ENCODE measurements around the gene CPNE5. TPM values are rescaled to one million over a fixed set of nuclear protein-coding genes. Genes with fewer than 3 reads are reported as not detected.

CPNE5 gene
- total and polyA plus RNA-seq, 9 of the 15 experiments (the other 6 are each of a cell fraction or from before 2014, with no cell fraction given) = 0.14 to 1.0 (median 0.46) TPM; not detected in 2

GRCh38 chr6:36701401-36701991 lies 137.7 kb downstream of the CPNE5 start (continued):
- TF ChIP-seq SMARCB1 (IDR thresholded peaks at IDR 0.05; ENCODE audit: insufficient read length, low read depth) (no peak), SMARCA5 (IDR thresholded peaks at IDR 0.05) (peak; percentile 87; the same call in 1 of the 2 replicates), FOXP1 (CRISPR knock-in tag; IDR thresholded peaks at IDR 0.05) (0 out of 2 replicates have a peak, but pooled peaks have one; percentile 48), KDM1A (IDR thresholded peaks at IDR 0.05) (peak; percentile 10 to 29; a peak in 1 of 4 replicates), RAD21 (CRISPR knock-in tag; conservative IDR thresholded peaks at IDR 0.05 in 1 of 2, IDR thresholded peaks at IDR 0.05 in 1 of 2) (peak; percentile 33 to 78)

- in situ Hi-C loops (cut with MboI) = no loop called here
- no peak for DNase-seq (ENCODE audit: extremely low read depth in 1 of 4, low spot score in 3 of 4)
- Histone ChIP-seq H3K27ac (ENCODE audit: extremely low read depth, low read depth, low read length) (no peak overlapping the region), H3K4me3 (no peak overlapping the region), H3K79me2 (ENCODE audit: control insufficient read depth, insufficient read depth, low read length) (no peaks in the 10 kb centered on the region), H4K20me1 (replicated peaks; ENCODE audit: control insufficient read depth, insufficient read depth, low read length) (peaks cover 6% of the 10 kb centered on the region; the same call in 1 of the 2 replicates), H3K9ac (ENCODE audit: insufficient read depth in 1 of 2, low read depth in 2 of 2, low read length in 2 of 2) (no peak overlapping the region), H3K4me1 (replicated peaks in 1 of 2; ENCODE audit: control insufficient read depth in 2 of 2, insufficient read depth in 2 of 2, low read length in 2 of 2) (peaks cover 0 to 5% of the 10 kb centered on the region in 2 experiments; a peak in 2 of 5 replicates), H2AFZ (ENCODE audit: low read depth, low read length) (no peak overlapping the region), H3K36me3 (ENCODE audit: control insufficient read depth, insufficient read depth, low read length) (no peaks in the 10 kb centered on the region), H3K27me3 (ENCODE audit: control insufficient read depth in 2 of 2, insufficient read depth in 2 of 2, low read length in 2 of 2) (peaks cover 27 to 64% of the 10 kb centered on the region in 2 experiments), H3K9me3 (replicated peaks; ENCODE audit: control insufficient read depth, insufficient read depth, low read depth, low read length) (no peaks in the 10 kb centered on the region), H3K4me2 (ENCODE audit: insufficient read depth, low read length) (no peak overlapping the region), H3K9me1 (ENCODE audit: control insufficient read depth, insufficient read depth, low read length) (peaks cover 3% of the 10 kb centered on the region)
- intact Hi-C loops (cut with micrococcal nuclease) = loop anchor here (5.0 kb wide), 1 partner anchor 84 kb away; no protein-coding TSS in a partner anchor
- WGBS (ENCODE audit: insufficient coverage, low coverage, missing lambda C conversion rate) = 3% methylated on average over 3 of the region's 3 CpGs
- ChIA-PET CTCF (ENCODE audit: low intra/inter-chr PET ratio) (no interaction called here), POLR2A (interaction anchor here (0.9 kb wide), 2 partner anchors 9 to 15 kb away, joined by 3 read pairs; no protein-coding TSS in a partner anchor)
- BruUV-seq (replicated peaks) = no TSS peak
- ATAC-seq = no peak
- no peak for FAIRE-seq
- TF ChIP-seq MBD1 (CRISPR knock-in tag; IDR thresholded peaks at IDR 0.05) (no peak), ZNF407 (IDR thresholded peaks at IDR 0.05; ENCODE audit: low read depth) (no peak), SPI1 (IDR thresholded peaks at IDR 0.05; ENCODE audit: borderline replicate concordance, low read depth, low read length) (peak; percentile 80; the same call in 1 of the 2 replicates)
These were observed 138.4 kb downstream of the CPNE5 start for GRCh38 chr6:36700831-36701230.
